HG02840 (cell line): ENCODE measurements around the gene TLK2.
"Not testable (repeated sequence)": the region's sequence is repeated elsewhere in the genome, so short reads cannot be mapped to it uniquely, and the experiment has no call there.

Source experiments
- ATAC-seq: cut with Tn5 transposase; IDR thresholded peaks from one replicate; pipeline ENCODE4 v1.9.1; 2021; ENCODE audit warnings: mild to moderate bottlenecking, moderate library complexity, moderate number of reproducible peaks; ENCODE audit not compliant: unreplicated experiment, low FRiP score

Gene TLK2

DNA sequence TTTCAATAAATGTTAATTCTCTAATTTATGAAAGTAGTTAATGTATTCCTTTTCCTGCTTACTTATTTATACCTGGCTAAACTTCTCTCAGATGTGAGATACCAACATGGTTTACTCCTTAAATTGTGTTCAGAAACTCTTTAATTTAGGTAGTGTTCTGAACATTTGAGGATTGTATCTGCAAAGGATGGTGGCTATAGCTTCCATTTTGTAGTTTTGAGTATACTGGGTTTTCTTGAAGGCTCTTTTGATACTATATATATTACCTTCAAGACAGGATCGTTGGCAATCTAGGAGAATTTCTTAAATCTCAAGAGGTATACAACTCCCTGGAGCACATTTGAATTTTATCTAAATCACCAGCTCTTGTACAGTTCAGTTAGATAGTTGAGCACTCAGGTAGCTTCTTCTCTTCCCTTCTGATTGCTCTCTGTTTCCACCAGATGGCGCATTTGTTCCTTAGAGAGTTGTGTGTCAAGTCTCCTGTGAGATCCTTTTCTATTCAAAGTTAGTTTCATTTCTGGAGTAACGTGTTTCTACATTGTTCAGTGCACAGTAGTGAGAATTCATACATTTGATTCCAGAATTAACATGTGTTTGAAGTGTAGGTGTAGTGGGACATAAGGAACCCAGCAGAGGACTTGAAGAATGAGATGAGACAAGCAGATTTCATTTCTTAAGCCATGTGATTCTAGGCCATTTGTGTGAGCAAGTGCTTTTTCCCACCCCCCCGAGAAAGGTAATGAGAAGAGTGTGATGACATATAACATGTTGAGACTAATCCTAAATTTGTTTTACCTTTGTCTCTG is 74.4 kb downstream of the TLK2 start:
- ATAC-seq = peak; percentile 79

DNA sequence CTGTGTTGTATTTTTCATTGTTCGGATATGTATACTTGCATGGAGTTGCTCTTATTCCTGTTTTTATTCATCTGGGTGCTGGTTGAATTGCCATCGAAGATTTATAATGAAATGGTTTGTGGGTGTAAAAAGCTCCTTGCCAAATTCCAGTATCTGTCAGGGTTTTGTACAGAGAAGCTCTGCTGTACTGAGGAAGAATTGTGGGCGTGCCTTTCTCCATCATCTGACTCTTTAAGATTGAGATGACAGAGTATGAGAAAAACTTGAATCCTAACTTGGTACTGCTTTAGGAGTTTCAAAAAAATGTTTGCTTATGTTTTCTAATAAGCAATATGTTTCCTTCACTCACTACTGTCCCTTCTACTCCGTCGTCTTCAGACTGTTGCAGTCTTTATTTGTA is 78.9 kb downstream of the TLK2 start:
- ATAC-seq = not testable (repeated sequence)

GRCh38 chr17:62558941-62559340 is 80.3 kb downstream of the TLK2 start:
- ATAC-seq = not testable (repeated sequence)

- ATAC-seq = not testable (repeated sequence)
These were observed 82.3 kb downstream of the TLK2 start for GRCh38 chr17:62560971-62561370.

GRCh38 chr17:62562656-62563055 is 84.0 kb downstream of the TLK2 start:
- ATAC-seq = no peak

GRCh38 chr17:62565817-62566216 is 87.2 kb downstream of the TLK2 start:
- ATAC-seq = no peak

- ATAC-seq = no peak
These were observed 88.5 kb downstream of the TLK2 start for GRCh38 chr17:62566996-62567578.

DNA sequence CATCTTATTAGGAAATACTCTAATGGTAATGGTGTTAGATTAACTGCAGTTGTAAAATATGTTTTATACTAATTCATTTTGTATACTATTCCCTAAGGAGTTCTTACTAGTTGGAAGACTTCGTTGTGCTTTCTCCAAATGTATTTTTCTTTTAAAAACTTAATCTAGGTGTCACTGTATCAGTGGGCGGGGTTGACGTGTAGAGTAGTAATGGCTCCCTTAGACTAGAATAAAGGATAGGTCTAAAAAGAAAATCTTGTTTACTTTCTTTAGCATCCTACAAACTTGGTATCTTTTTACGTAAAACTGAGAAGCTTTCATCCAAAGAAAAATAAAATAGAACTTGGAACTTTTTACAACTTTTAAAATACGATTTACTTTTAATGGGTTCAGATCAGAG is 93.9 kb downstream of the TLK2 start:
- ATAC-seq = no peak

GRCh38 chr17:62572888-62573401 is 94.3 kb downstream of the TLK2 start:
- ATAC-seq = no peak

DNA sequence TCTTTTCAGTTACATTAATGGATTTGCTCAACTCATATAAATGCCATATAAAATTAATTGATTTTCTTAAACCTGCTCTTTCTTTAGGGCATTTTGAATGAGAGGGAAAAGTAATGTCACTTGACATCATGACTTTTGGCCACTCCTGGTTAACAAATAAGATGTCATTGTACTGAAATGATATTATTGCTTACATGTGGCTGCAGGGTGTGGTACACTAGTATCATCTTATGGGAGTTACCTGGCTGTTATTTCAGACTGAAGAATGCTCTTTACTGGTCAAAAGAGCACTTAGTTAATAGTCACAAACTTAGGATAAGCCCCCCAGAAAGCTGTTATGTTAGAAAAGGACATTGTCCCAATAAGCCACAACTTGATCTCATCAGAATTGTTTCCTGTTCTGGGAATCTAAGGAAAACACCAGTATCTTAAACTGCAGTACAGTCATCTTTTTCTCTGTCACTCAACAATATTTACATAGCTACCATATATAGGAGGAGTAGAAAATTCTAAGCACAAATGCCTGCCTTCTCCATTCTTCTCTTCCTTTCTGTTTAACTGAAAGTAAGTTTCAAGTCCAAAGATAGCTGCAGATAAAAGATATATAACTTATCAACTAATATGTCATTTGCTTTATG is 95.0 kb downstream of the TLK2 start:
- ATAC-seq = no peak

- ATAC-seq = no peak
These were observed 97.8 kb downstream of the TLK2 start for GRCh38 chr17:62576382-62576781.

DNA sequence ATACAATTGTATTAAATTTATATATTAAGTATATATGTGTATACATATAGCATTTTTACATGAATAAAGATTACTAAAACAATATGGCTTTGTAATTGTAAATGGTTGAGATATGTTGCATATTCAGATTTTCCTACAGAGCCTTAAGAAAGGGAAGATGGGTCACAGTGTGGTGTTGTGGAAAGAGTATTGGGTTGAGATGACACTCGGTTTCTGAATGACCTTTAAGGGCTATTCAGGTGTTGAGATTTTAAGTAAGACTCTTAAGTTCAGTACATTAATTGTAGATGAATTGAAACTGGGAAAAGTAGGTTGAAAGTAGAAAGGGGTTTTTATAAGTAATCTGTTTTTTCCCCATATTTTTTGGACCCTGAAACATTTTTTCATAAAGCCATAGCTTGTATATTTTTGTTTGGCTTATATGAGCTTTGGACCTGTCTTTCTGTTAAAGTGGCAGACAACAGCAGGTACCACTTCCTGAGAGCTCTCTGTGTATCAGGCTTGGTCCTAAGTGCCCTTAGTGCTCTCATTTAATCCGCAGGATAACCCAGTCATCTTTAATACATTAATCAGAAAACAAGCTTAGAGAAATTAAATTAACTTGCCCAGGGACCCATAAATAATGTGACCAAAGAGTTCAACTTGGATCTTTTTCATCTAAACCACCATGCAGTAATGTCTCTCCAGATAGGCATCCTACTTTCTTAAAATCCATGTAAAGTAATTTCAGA is 100.3 kb downstream of the TLK2 start:
- ATAC-seq = no peak

DNA sequence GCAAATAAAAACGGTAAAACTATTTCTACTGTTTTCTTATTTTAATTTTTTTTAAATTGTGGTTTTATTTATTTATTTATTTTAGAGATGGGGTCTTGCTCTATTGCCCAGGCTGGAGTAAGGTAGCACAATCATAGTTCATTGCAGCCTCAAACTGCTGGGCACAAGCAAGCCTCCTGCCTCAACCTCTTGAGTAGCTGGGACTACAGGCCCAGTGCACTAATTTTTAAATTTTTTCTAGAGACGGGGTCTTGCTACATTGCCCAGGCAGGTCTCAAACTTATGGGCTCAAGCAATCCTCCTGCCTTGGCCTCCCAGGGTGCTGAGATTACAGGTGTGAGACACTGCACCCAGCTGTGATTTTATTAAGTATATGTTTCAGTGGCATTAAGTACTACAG is 102.3 kb downstream of the TLK2 start:
- ATAC-seq = no peak

DNA sequence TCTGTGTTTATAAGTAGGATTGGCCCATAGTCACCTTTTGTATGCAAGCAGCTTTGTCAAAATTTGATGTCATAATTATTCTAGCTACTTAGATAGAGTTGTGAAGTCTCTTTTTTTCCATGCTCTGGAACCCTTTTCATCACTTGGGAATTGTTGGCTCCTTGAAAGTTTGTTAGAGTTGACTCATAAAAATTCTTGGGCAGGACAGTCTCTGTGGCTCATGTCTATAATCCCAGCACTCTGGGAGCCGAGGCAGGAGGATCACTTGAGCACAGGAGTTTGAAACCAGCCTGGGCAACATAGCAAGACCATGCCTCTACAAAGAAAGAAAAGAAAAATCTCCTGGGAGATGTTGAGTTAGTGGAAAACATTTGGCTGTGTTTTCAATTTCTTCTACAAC is 103.1 kb downstream of the TLK2 start:
- no peak for ATAC-seq

- no peak for ATAC-seq
These were observed 108.9 kb downstream of the TLK2 start for GRCh38 chr17:62587554-62587953.

DNA sequence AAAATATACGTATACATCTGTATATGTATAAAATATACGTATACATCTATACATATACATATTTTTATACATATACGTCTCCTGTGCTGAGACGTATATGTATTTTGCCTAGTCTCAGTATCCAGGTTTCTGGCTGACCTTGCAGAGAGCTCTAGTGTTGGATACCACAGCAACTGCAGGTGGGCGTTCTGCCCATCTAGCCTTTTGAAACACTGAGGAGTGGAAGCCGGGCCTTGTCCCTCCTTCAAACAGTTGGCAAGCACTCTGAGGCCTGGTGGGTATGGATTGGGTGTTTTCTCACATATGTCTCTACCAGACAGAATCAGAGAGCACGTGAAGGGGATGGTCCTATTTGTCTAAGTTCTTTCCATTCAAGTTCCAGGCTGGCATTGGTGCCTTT is 109.5 kb downstream of the TLK2 start:
- ATAC-seq = no peak

DNA sequence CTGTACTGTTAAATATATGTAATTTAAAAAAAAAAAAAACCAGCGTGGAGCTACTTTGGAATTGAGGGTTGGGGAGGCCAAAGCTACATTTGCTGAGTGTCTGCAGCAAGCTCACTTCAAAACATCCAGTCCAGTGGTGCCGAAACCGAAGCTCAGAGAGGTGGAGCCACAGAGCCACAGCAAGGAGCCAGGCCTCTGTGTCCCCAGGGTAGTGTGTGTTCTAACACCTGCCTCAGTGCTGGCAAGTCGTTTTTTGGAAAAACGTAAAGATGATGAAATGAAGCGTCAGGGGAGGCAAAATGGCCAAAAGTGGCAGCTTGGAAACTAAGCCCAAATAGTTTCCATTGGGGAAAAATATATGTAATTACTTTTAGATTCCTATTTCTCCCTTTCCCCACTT is 112.7 kb downstream of the TLK2 start:
- ATAC-seq = no peak

- ATAC-seq = not testable (repeated sequence)
These were observed 113.2 kb downstream of the TLK2 start for GRCh38 chr17:62591822-62592221.

GRCh38 chr17:62592341-62593099 is 113.9 kb downstream of the TLK2 start:
- ATAC-seq = no peak

GRCh38 chr17:62595484-62595883 is 116.9 kb downstream of the TLK2 start:
- ATAC-seq = no peak
